Measurements from ENCODE around the gene SMARCC1. TPM values are rescaled to one million over a fixed set of nuclear protein-coding genes. Genes with fewer than 3 reads are reported as not detected.
A peak's percentile ranks its signal among the peaks of the same experiment; 100 is the strongest.
"Not testable (repeated sequence)": the region's sequence is repeated elsewhere in the genome, so short reads cannot be mapped to it uniquely, and the experiment has no call there.

SMARCC1 gene
- total RNA-seq (10 to 100 TPM; 57.8 to 83.0 TPM), polyA plus RNA-seq (10 to 100 TPM; 11.7 to 17.2 TPM)
- long read RNA-seq, donor 1, partial matches to known transcripts = 18 of 18 reads
- long read RNA-seq, donor 1, other reads (novel, unspliced or antisense) = 0 of 18 reads
- long read RNA-seq, donor 2, full-length matches to known transcripts = 1 of 1 reads
- long read RNA-seq, donor 2, partial matches to known transcripts = 0 of 1 reads
- long read RNA-seq, donor 2, other reads (novel, unspliced or antisense) = 0 of 1 reads
- long read RNA-seq, donor 3, full-length matches to known transcripts = 1 of 26 reads
- long read RNA-seq, donor 3, partial matches to known transcripts = 25 of 26 reads
- long read RNA-seq, donor 3, other reads (novel, unspliced or antisense) = 0 of 26 reads
- long read RNA-seq, donor 4, partial matches to known transcripts = 23 of 23 reads
- long read RNA-seq, donor 4, other reads (novel, unspliced or antisense) = 0 of 23 reads
- long read RNA-seq, donor 5, full-length matches to known transcripts = 2 of 120 reads
- long read RNA-seq, donor 5, partial matches to known transcripts = 100 of 120 reads
- long read RNA-seq, donor 5, other reads (novel, unspliced or antisense) = 18 of 120 reads

DNA sequence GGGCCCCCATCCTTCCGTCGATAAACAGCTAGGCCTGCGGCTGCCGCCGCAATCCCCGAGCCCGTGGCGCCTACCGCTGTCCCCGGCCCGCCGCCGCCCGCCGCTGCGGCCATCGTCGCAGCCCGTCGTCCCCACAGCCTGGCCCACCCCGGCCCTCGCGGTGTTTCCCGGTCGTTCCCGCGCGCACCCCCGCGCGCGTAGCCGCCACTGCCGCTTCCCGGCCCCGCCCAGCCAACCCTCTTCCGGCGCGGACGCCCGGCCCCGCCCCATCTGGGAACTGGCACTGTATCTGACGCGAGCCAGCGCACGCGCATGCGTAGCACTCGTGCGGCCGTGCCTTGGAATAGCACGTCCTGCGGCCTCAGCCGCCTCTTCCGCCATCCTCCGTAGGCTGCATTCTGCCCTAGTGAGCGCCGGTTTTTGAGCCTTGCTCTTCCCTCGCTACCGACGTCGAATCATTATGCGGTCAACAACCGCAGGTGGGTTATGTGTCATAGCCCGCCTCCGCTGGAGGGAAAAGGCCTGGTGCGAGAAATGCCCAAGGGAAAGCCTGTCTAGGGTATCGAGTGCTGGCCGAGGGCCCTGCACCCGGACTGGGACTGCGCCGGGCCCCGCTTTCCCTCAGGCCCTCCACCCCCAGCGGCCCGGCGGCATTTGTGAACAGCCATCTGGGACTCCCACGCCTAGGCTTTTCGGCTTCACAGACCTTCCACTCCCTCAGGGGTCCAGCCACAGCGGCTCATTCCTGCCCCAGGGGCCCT lies at the start of gene SMARCC1:
SMARCC1 (minus strand) TSS at position 209 of the 761 bp plus-strand sequence; CDS start at position 113, 96 bp downstream.
- ATAC-seq (ENCODE audit: insufficient read depth, low FRiP score) = peak; percentile 95
- peak within 1 kb of the TSS; percentile 94 to 98 for H3K27ac ChIP-seq (ENCODE audit: low read depth in 1 of 2, low read length in 1 of 2)
- H3K27me3 ChIP-seq (ENCODE audit: control insufficient read depth in 3 of 3, insufficient read depth in 3 of 3, low read length in 2 of 3) = no peaks in the 10 kb centered on the region
- peak within 1 kb of the TSS; percentile 93 for H3K4me3 ChIP-seq
- H3K9ac ChIP-seq (ENCODE audit: insufficient read depth in 1 of 2, low read length in 2 of 2) = peak within 1 kb of the TSS; percentile 91 to 94
- peaks cover 4 to 23% (median 7%) of the 10 kb centered on the region in 5 donors for H3K4me1 ChIP-seq (ENCODE audit: control insufficient read depth in 5 of 5, insufficient read depth in 5 of 5, low read length in 5 of 5)
- H3K9me3 ChIP-seq (ENCODE audit: control insufficient read depth in 4 of 4, insufficient read depth in 3 of 4, low read length in 3 of 4) = no peaks in the 10 kb centered on the region
- DNase-seq = peak; percentile 98 to 99 (median 99)
- 1% methylated on average over 65 to 79 of the region's 79 CpGs for WGBS, 2 donors
- no peaks in the 10 kb centered on the region for H3K36me3 ChIP-seq (ENCODE audit: control insufficient read depth in 4 of 4, insufficient read depth in 4 of 4, low read length in 4 of 4)
- TF ChIP-seq, protein P1, sequence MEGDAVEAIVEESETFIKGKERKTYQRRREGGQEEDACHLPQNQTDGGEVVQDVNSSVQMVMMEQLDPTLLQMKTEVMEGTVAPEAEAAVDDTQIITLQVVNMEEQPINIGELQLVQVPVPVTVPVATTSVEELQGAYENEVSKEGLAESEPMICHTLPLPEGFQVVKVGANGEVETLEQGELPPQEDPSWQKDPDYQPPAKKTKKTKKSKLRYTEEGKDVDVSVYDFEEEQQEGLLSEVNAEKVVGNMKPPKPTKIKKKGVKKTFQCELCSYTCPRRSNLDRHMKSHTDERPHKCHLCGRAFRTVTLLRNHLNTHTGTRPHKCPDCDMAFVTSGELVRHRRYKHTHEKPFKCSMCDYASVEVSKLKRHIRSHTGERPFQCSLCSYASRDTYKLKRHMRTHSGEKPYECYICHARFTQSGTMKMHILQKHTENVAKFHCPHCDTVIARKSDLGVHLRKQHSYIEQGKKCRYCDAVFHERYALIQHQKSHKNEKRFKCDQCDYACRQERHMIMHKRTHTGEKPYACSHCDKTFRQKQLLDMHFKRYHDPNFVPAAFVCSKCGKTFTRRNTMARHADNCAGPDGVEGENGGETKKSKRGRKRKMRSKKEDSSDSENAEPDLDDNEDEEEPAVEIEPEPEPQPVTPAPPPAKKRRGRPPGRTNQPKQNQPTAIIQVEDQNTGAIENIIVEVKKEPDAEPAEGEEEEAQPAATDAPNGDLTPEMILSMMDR (IDR thresholded peaks at IDR 0.05; ENCODE audit: control extremely low read depth, extremely low read depth) = no peak

DNA sequence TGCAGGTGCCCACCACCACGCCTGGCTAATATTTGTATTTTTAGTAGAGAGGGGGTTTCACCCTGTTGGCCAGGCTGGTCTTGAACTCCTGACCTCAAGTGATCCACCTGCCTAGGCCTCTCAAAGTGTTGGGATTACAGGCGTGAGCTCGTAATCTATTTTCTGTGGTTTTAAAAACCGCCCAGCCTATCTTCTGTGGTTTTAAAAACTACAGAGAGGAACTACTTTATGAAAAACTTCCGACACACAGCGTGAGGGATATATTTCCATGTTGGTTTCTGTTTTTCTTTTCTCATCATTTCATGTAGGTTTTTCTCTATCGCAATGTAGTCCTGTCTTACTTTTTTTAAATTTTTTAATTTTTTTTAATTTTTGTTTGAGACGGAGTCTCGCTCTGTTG lies 47.8 kb upstream of the SMARCC1 start:
- peaks cover 25 to 39% (median 28%) of the 10 kb centered on the region in 4 donors for H3K36me3 ChIP-seq (ENCODE audit: control insufficient read depth in 4 of 4, insufficient read depth in 4 of 4, low read length in 4 of 4)
- 59 to 82% methylated on average over 9 of the region's 9 CpGs for WGBS, 2 donors

DNA sequence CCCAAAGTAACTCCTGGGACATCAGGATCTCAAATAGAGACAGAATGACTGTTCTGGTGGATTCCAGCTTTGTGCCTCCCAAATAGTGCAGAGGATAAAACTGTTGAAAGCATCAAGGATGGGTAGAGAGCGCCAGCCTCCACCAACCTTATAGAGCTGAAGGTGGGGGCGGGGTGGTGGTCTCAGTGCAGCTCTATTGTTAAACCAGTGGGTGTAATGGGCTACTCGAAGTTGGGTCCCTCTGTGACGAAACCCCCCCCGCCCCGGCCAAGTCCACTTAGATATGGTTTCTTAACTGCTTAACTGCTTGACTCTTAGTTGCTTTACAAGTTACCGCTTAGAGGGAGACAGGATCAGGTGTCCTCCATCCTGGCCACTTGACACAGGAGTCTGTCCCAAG lies 43.9 kb upstream of the SMARCC1 start:
- H3K36me3 ChIP-seq (ENCODE audit: control insufficient read depth in 4 of 4, insufficient read depth in 4 of 4, low read length in 4 of 4) = peaks cover 14 to 17% (median 16%) of the 10 kb centered on the region in 4 donors
- peak overlapping the region; percentile 65 to 89 for H3K27ac ChIP-seq (ENCODE audit: low read depth in 1 of 2, low read length in 1 of 2)
- H3K4me1 ChIP-seq (ENCODE audit: control insufficient read depth in 5 of 5, insufficient read depth in 5 of 5, low read length in 5 of 5) = peaks cover 4 to 14% (median 7%) of the 10 kb centered on the region in 5 donors
- no peaks in the 10 kb centered on the region for H3K27me3 ChIP-seq (ENCODE audit: control insufficient read depth in 3 of 3, insufficient read depth in 3 of 3, low read length in 2 of 3)
- H3K9ac ChIP-seq (ENCODE audit: insufficient read depth in 1 of 2, low read length in 2 of 2) = peak overlapping the region; percentile 87 to 96
- ATAC-seq (ENCODE audit: insufficient read depth, low FRiP score) (no peak), DNase-seq (no peak)
- no peaks in the 10 kb centered on the region for H3K9me3 ChIP-seq (ENCODE audit: control insufficient read depth in 4 of 4, insufficient read depth in 3 of 4, low read length in 3 of 4)
- 25 to 33% methylated on average over 7 of the region's 7 CpGs for WGBS, 2 donors
- peak overlapping the region; percentile 85 for H3K4me3 ChIP-seq
- TF ChIP-seq, protein P1 (IDR thresholded peaks at IDR 0.05; ENCODE audit: control extremely low read depth, extremely low read depth) = no peak

More for the DNA sequence above, 47.8 kb upstream of the SMARCC1 start:
- not testable (repeated sequence) for ATAC-seq (ENCODE audit: insufficient read depth, low FRiP score); DNase-seq; H3K27ac ChIP-seq (ENCODE audit: low read depth in 1 of 2, low read length in 1 of 2); H3K9me3 ChIP-seq (ENCODE audit: control insufficient read depth in 4 of 4, insufficient read depth in 3 of 4, low read length in 3 of 4); H3K4me3 ChIP-seq; H3K9ac ChIP-seq (ENCODE audit: insufficient read depth in 1 of 2, low read length in 2 of 2); H3K27me3 ChIP-seq (ENCODE audit: control insufficient read depth in 3 of 3, insufficient read depth in 3 of 3, low read length in 2 of 3)
- H3K4me1 ChIP-seq (ENCODE audit: control insufficient read depth in 5 of 5, insufficient read depth in 5 of 5, low read length in 5 of 5) = peaks cover 4 to 11% (median 7%) of the 10 kb centered on the region in 5 donors
